SIG-M5 treated with dmso at 0.1 percent for 504 hours (cell line): ENCODE results near the gene SMPD3.
A peak's percentile ranks its signal among the peaks of the same experiment; 100 is the strongest.

Experiments used
- DNase-seq: peaks from one replicate; lab custom pipeline; 2025; ENCODE audit not compliant: unreplicated experiment; lab: John Stamatoyannopoulos, UW

SMPD3 gene

GRCh38 chr16:68473358-68474070 lies 25.2 kb upstream of the SMPD3 start:
- no peak for DNase-seq

DNA sequence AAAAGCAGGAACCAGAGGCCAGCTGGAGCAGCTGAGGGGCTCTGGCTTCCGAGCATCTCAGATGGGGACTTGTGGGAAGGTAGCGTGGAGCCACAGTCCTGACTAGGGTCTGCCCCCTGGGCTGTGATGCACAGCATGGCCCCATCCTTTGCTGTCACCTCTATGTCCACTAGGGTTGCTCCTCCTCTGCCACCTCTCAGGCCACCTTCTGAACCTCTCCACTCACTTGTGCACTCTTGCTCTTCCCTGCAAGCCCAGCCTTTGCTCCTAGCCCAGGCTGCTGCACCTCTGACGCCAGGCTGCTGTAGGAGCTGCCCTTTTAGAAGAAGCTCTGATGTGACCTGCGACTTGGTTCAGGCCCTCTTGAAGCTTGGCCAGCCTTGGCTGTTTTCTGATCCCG lies 24.3 kb upstream of the SMPD3 start:
- no peak for DNase-seq

DNA sequence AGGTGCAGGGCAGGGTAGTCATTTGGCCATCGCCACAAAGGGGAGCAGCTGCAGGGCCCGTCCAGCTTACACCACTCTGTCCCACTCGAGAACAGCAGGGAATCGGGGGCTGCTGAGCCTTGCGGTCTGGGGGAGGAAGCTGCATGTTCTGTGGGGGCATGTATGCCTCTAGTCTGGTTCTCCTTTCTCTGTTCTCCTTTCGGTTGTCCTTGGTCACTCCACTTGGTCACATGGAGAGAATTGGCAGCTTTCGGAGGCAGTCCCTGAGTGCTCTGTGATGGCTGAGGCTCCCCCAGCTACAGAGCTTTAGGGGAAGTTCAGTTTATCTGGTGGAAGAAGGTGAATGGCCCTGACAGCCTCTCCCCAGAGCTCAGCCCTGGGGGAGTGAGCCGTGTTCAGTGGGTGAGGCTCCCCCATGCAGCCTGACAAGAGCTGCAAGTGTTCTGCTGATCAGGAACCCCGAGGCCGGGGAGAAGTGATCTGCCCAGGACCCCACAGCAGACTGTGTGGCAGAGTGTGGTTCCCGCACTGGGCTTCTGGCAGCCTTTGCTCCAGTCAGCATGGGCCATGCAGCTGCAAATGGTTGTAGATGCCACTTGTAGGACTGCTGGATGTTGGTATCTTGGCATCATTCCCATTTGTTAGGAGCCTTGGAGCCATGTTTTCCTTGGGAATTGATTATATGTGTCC lies 22.3 kb upstream of the SMPD3 start:
- DNase-seq: peak; percentile 96

GRCh38 chr16:68469796-68470460 lies 21.6 kb upstream of the SMPD3 start:
- DNase-seq: peak; percentile 61

DNA sequence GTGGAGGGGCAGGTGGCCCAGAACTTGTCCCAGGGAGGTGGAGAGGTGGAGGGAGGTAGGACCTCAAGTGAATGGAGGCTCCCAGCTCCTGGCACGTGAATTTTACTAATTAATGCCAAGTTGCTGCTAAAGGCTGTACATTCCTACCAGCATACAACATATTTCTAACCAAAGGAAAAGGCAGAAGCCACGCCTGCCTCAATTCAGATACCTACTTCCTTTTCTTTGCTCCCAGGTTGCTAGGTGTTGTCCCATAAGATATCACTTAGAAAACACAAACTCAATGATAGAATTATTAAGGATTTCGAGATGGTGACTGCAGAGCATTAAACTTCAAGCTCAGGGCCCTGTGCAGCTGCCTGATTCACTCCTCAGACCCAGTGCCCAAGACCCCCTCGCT lies 20.5 kb upstream of the SMPD3 start:
- DNase-seq: no peak

- DNase-seq: no peak
Measured at GRCh38 chr16:68466174-68466573, 17.9 kb upstream of the SMPD3 start.

GRCh38 chr16:68463904-68464303 lies 15.6 kb upstream of the SMPD3 start:
- DNase-seq: no peak

DNA sequence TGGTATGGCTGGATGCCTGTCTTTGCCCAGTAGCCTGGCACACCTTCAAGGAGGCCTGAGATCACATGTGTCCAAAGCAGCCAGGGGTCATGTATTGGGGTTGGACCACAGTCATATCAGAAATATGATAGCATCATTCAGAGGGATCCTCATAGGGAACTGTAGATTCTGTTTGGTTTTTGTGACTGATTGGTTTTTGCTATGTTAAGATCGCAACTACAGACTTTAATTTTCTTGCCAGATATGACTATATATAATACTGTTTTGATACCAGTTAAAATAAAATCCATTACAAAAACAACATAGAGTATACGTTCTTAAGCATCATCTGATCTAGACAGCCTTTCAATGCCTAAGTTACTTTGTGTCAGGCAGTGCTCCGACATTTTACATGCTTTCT lies 11.8 kb upstream of the SMPD3 start:
- no peak for DNase-seq

GRCh38 chr16:68459457-68459856 lies 11.1 kb upstream of the SMPD3 start:
- no peak for DNase-seq

DNA sequence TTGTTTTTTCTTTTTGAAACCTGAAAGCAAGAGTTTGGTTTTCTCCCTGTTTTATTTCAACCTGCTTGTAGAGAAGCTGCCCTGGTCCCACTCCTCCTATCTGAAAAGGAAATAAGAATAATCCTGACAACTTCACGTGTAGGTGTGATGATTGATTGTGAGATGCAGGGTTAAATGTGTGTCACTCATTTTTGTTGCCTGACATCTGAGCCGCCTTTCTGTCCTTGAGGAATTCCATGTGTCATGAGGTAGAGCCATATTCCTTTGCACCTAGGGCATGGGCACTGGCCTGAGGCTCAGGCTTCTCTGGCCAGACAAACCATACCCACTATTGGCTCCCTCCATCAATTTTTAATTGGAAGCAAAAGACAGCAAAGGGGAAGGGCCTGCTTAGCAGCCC lies 10.2 kb upstream of the SMPD3 start:
- no peak for DNase-seq

GRCh38 chr16:68458101-68458500 lies 9.8 kb upstream of the SMPD3 start:
- DNase-seq: no peak

- no peak for DNase-seq
Measured at GRCh38 chr16:68455631-68456030, 7.3 kb upstream of the SMPD3 start.

GRCh38 chr16:68454920-68455435 lies 6.7 kb upstream of the SMPD3 start:
- DNase-seq: no peak

DNA sequence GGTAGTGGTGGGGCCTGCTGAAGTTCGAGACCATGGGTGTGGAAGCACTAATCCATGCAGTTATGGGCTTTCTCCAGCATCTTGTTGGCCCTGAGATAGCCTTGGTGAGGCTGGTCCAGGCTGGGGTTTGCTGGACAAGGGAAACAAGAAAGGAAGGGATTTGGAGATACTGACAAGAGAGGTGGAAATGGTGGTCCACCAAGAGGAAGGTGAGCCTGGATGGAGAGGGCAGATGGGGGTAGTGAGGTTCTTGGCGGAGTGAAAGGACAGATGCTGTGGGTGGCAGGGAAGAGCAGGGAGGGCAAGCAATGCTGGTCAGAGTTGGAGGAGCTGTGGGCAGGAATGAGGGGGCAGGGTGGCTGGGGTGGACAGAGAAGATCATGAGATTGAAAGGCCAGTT lies 5.5 kb upstream of the SMPD3 start:
- DNase-seq: no peak

- DNase-seq: no peak
Measured at GRCh38 chr16:68452176-68452575, 3.9 kb upstream of the SMPD3 start.

- no peak for DNase-seq
Measured at GRCh38 chr16:68451676-68452075, 3.4 kb upstream of the SMPD3 start.

DNA sequence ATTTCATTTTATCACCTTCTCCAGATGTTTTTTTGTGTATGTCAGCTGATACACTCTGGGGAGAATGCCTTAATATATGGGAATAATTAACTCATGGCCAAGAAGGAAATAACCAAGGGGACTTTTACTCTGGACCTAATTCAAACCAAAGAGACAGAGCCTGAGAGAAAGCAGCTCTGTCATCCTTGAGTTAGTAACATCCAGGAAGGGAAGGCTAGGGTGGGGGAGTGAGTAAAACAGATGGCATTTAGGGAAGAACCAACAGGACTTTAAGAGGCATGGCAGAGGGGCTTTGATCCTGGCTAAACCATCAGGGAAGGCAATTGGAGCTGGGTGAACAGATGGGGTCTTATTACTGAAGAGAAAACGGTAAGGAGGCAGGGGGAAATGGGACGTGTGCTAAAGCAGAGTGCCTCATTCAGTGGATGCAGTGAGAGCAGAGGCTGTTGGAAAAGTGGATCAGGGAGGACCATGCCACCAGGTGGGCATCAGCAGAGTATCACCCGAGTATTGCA lies 2.5 kb upstream of the SMPD3 start:
- DNase-seq: no peak

DNA sequence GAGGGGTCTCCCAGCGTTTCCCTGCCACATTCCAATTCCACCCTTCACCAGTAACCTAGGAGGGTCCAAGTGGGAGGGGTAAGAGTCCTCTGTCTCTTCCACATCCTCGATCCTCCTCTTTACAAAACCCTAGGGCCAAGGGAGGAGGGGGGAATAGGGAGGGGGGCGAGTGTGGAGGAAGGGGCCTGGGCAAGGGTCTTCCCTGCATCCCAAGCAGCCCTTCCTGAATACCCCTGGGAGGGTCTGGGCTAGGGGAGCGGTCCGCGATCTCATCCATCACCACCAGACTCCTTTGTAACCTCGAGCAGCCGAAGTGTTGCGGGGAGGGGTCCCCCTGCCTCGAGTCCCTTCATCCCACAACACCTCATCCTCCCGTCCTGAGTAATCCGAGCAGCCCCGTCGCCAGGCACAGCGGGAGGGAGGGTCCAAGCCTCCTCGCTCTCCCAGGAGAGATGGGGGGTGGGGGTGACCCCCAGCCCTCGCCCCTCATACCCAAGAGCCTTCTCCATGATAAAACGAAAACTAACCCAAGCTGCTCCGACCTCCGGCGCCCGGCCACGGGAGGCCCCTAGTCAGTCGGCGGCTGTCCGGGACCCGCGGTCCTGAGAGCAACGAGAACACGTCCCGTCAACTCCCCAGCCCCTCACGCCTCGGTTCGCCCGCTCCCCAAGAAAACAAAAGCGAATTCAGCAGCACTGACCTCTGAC lies 502 bp downstream of the SMPD3 start:
- DNase-seq: no peak

- no peak for DNase-seq
Measured at GRCh38 chr16:68446681-68447652, 1.3 kb downstream of the SMPD3 start.

- peak; percentile 58 for DNase-seq
Measured at GRCh38 chr16:68445458-68445857, 2.9 kb downstream of the SMPD3 start.
